B cell (primary cell): ENCODE data around the gene ERCC1. TPM values are rescaled to one million over a fixed set of nuclear protein-coding genes. Genes with fewer than 3 reads are reported as not detected.

Experiments used
- ATAC-seq: fragments of 200-7000 bp; cut with Tn5 transposase; one replicate; pipeline ENCODE4 v1.10.0; 2021; ENCODE audit warnings: low read depth, mild to moderate bottlenecking, moderate number of reproducible peaks, moderate library complexity
- CTCF ChIA-PET: fragments of 350-600 bp; sonication (Branson Sonifier 250); formaldehyde crosslinking; loops from one replicate; lab custom pipeline; 2021; ENCODE audit warnings: antibody characterized with exemption, inconsistent platforms; lab: Charles Lee
- POLR2A ChIA-PET: fragments of 350-600 bp; sonication (Branson Sonifier 250); formaldehyde crosslinking; loops from one replicate; lab custom pipeline; 2021; ENCODE audit warnings: antibody characterized with exemption; lab: Charles Lee
- DNase-seq: peaks from one replicate; pipeline ENCODE4 v3.0.0; 2013
- H2AFZ ChIP-seq: 2 replicates; pipeline ENCODE4 v1.6.1; 2012; ENCODE audit warnings: mild to moderate bottlenecking, low read depth, low read length; ENCODE audit not compliant: insufficient read depth, poor library complexity, severe bottlenecking
- H3K27ac ChIP-seq, 2 donors: 1 replicate in 1 of 2; 2 replicates in 1 of 2; pipeline ENCODE4 v1.5.1; 2012 to 2013; ENCODE audit warnings: low read length in 2 of 2, mild to moderate bottlenecking in 2 of 2, moderate library complexity in 1 of 2
- H3K27me3 ChIP-seq, 4 experiments: fragments of 200-600 bp in 1 of 4; sonication (generic) in 1 of 4; replicated peaks in 1 of 4; 1 replicate in 2 of 4; 2 replicates in 2 of 4; pipeline versions ENCODE4 v1.6.1 to v1.7.0; 2013 to 2016; ENCODE audit warnings: low read length in 3 of 4, mild to moderate bottlenecking in 2 of 4, mixed read lengths in 1 of 4, moderate library complexity in 1 of 4; ENCODE audit not compliant: insufficient read depth in 4 of 4, control insufficient read depth in 3 of 4; ENCODE audit errors: control extremely low read depth in 1 of 4
- H3K36me3 ChIP-seq, 2 experiments: replicated peaks in 1 of 2; 1 replicate in 1 of 2; 2 replicates in 1 of 2; pipeline versions ENCODE4 v1.6.1 to v1.7.1; 2013; ENCODE audit warnings: low read length in 1 of 2; ENCODE audit not compliant: insufficient read depth in 2 of 2, control insufficient read depth in 1 of 2; ENCODE audit errors: control extremely low read depth in 1 of 2, extremely low read depth in 1 of 2
- H3K4me1 ChIP-seq, 2 donors: fragments of 200-600 bp in 1 of 2; sonication (generic) in 1 of 2; 1 replicate in 1 of 2; 2 replicates in 1 of 2; pipeline versions ENCODE4 v1.5.1 to v1.6.1; 2013 to 2017; ENCODE audit warnings: low read length in 2 of 2; ENCODE audit not compliant: control insufficient read depth in 2 of 2, insufficient read depth in 2 of 2
- H3K4me2 ChIP-seq: replicated peaks from 2 replicates; pipeline ENCODE3; 2012; ENCODE audit warnings: mild to moderate bottlenecking, low read depth, low read length; ENCODE audit not compliant: poor library complexity, severe bottlenecking
- H3K4me3 ChIP-seq, 5 experiments: fragments of 200-600 bp in 1 of 5; sonication (generic) in 1 of 5; 1 replicate in 3 of 5; 2 replicates in 2 of 5; pipeline versions ENCODE4 v1.5.1 to v1.7.0; 2011 to 2016; ENCODE audit warnings: low read length in 4 of 5, mild to moderate bottlenecking in 4 of 5, low read depth in 2 of 5, control low read depth in 1 of 5, moderate library complexity in 1 of 5; ENCODE audit not compliant: insufficient read depth in 1 of 5; ENCODE audit errors: control extremely low read depth in 1 of 5, extremely low read depth in 1 of 5
- H3K79me2 ChIP-seq: fragments of 200-600 bp; sonication (generic); one replicate; pipeline ENCODE4 v1.6.0; 2016; ENCODE audit warnings: low read length; ENCODE audit not compliant: control insufficient read depth, insufficient read depth
- H3K9ac ChIP-seq: fragments of 200-600 bp; sonication (generic); 2 replicates; pipeline ENCODE4 v1.6.1; 2017; ENCODE audit warnings: mild to moderate bottlenecking, low read length, moderate library complexity
- H3K9me3 ChIP-seq, 3 donors: one replicate each; pipeline versions ENCODE4 v1.6.1 to v1.7.1; 2013; ENCODE audit warnings: low read length in 2 of 3; ENCODE audit not compliant: control insufficient read depth in 2 of 3, insufficient read depth in 1 of 3; ENCODE audit errors: control extremely low read depth in 1 of 3
- H4K20me1 ChIP-seq: 2 replicates; pipeline ENCODE4 v1.6.0; 2012; ENCODE audit warnings: mild to moderate bottlenecking, low read length; ENCODE audit not compliant: insufficient read depth, control insufficient read depth, poor library complexity, severe bottlenecking
- H3K27ac Mint-ChIP-seq: one replicate; pipeline ENCODE4 v1.8.0; 2021; ENCODE audit warnings: mixed read lengths
- H3K27me3 Mint-ChIP-seq: one replicate; pipeline ENCODE4 v1.8.0; 2021; ENCODE audit warnings: mixed read lengths
- H3K4me1 Mint-ChIP-seq: one replicate; pipeline ENCODE4 v1.8.0; 2021; ENCODE audit warnings: mixed read lengths
- H3K4me3 Mint-ChIP-seq: one replicate; pipeline ENCODE4 v1.8.0; 2021; ENCODE audit warnings: mixed read lengths
- H3K9me3 Mint-ChIP-seq: one replicate; pipeline ENCODE4 v1.8.0; 2022; ENCODE audit warnings: mixed read lengths; ENCODE audit not compliant: insufficient read depth
- EZH2 ChIP-seq: IDR thresholded peaks from 2 replicates; pipeline ENCODE4 v1.6.1; 2012; ENCODE audit warnings: borderline replicate concordance, low read depth, mild to moderate bottlenecking, moderate library complexity, low read length; ENCODE audit not compliant: insufficient read depth, poor library complexity, severe bottlenecking
- WGBS: methylation state at CpG from one replicate; pipeline ENCODE4 v1.1.5; 2013; ENCODE audit warnings: missing lambda C conversion rate; ENCODE audit not compliant: insufficient coverage; 5-methylcytosine and 5-hydroxymethylcytosine counted together
- intact Hi-C: fragments of 100-400 bp; cut with micrococcal nuclease; formaldehyde crosslinking; loops from one replicate; pipeline ENCODE4 v1.10.0; 2022
- polyA plus RNA-seq: library from polyadenylated mRNA; depleted of rRNA; stranded (reverse); fragments of >200 nt; gene quantifications from 2 replicates; pipeline ENCODE4 v1.2.3, GENCODE V29; 2012
- total RNA-seq, 2 donors: library from RNA; stranded (reverse); fragments of 120-200 nt in 1 of 2; gene quantifications; 1 replicate in 1 of 2; 2 replicates in 1 of 2; pipeline versions ENCODE4 v1.2.3 to v1.2.4, GENCODE V29; 2013 to 2022
- TF ChIP-seq, protein P1 (sequence below): fragments of 200-600 bp; IDR thresholded peaks from one replicate; pipeline ENCODE4 v1.8.0; 2022; ENCODE audit warnings: antibody characterized with exemption, mild to moderate bottlenecking

Gene ERCC1
- total and polyA plus RNA-seq, 2 donors (not counting 1 experiment from before 2014, with no cell fraction given): 75.7 to 81.9 TPM

DNA sequence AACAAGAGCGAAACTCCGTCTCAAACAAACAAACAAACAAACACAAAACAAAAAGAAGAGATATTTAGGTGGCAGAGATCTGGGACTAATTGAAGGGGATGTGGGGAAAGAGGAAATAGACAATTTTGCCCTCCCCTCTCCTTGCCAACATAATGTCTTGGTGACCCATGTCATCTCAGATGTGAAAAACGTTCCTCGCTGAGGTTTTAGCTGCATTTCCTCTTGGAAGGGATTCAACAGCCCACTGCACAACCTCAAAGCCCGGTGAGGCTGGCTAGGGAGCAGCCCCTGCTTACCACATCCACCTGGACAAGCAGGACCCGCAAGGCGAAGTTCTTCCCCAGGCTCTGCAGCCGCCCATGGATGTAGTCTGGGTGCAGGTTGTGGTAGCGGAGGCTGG is 4.9 kb downstream of the ERCC1 start:
- 0% methylated on average over 2 of the region's 9 CpGs for WGBS
- Mint-ChIP-seq H3K4me3 (peak overlapping the region; percentile 71), H3K4me1 (peaks cover 43% of the 10 kb centered on the region), H3K27me3 (no peaks in the 10 kb centered on the region), H3K9me3 (no peaks in the 10 kb centered on the region), H3K27ac (peak overlapping the region; percentile 88)
- intact Hi-C loops: loop anchor here (1.0 kb wide), 1 partner anchor 13 kb away; the partner anchor contains the start of gene POLR1G
- Histone ChIP-seq H3K27ac (peak overlapping the region in 1 of 2 donors; percentile 44), H3K79me2 (peaks cover 37% of the 10 kb centered on the region), H3K9me3 (no peaks in the 10 kb centered on the region), H4K20me1 (peaks cover 5% of the 10 kb centered on the region), H3K4me3 (no peak overlapping the region), H3K27me3 (no peaks in the 10 kb centered on the region), H3K9ac (peak overlapping the region; percentile 27), H2AFZ (no peak overlapping the region), H3K4me1 (peaks cover 22 to 46% of the 10 kb centered on the region in 2 donors), H3K36me3 (peaks cover 0 to 36% of the 10 kb centered on the region in 2 experiments), H3K4me2 (peak overlapping the region; percentile 74)
- TF ChIP-seq, protein P1, sequence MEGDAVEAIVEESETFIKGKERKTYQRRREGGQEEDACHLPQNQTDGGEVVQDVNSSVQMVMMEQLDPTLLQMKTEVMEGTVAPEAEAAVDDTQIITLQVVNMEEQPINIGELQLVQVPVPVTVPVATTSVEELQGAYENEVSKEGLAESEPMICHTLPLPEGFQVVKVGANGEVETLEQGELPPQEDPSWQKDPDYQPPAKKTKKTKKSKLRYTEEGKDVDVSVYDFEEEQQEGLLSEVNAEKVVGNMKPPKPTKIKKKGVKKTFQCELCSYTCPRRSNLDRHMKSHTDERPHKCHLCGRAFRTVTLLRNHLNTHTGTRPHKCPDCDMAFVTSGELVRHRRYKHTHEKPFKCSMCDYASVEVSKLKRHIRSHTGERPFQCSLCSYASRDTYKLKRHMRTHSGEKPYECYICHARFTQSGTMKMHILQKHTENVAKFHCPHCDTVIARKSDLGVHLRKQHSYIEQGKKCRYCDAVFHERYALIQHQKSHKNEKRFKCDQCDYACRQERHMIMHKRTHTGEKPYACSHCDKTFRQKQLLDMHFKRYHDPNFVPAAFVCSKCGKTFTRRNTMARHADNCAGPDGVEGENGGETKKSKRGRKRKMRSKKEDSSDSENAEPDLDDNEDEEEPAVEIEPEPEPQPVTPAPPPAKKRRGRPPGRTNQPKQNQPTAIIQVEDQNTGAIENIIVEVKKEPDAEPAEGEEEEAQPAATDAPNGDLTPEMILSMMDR: no peak
- no peak for TF ChIP-seq EZH2
- ATAC-seq: no peak
- POLR2A ChIA-PET: no interaction called here
- no peak for DNase-seq
- CTCF ChIA-PET: interaction anchor here (2.5 kb wide), 1 partner anchor 17 kb away, joined by 8 read pairs; no protein-coding TSS in a partner anchor

DNA sequence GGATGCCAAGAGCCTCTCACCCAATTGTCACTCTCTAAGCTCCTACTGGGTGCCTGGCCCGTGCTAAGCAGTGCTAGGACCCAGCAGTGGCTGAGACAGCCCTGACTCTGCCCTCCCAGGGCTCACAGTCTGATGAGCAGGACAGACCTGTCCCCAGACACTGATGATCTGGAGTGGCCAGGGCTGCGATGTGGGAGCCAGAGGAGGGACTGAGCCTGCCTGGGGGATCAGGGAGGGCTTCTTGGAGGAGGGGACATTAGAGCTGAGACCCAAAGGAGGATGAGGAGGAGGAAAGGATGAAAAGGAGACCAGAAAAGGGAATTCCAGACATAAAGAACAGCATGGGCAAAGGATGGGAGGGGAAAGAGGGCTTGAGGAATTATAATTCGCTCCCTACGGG is 6.6 kb downstream of the ERCC1 start:
- intact Hi-C loops: no loop called here
- Mint-ChIP-seq H3K4me3 (no peak overlapping the region), H3K4me1 (peaks cover 30% of the 10 kb centered on the region), H3K27ac (no peak overlapping the region), H3K27me3 (no peaks in the 10 kb centered on the region), H3K9me3 (no peaks in the 10 kb centered on the region)
- Histone ChIP-seq H2AFZ (no peak overlapping the region), H3K4me3 (no peak overlapping the region), H4K20me1 (peaks cover 4% of the 10 kb centered on the region), H3K9me3 (no peaks in the 10 kb centered on the region), H3K36me3 (peaks cover 3 to 43% of the 10 kb centered on the region in 2 experiments), H3K27me3 (no peaks in the 10 kb centered on the region), H3K27ac (no peak overlapping the region), H3K79me2 (peaks cover 32% of the 10 kb centered on the region), H3K4me2 (no peak overlapping the region), H3K4me1 (peaks cover 15 to 33% of the 10 kb centered on the region in 2 donors), H3K9ac (no peak overlapping the region)
- no peak for TF ChIP-seq EZH2
- TF ChIP-seq, protein P1: no peak
- ATAC-seq (no peak), DNase-seq (no peak)
- CTCF ChIA-PET: interaction anchor here (0.9 kb wide), 1 partner anchor 62 kb away, joined by 4 read pairs; no protein-coding TSS in a partner anchor
- POLR2A ChIA-PET: no interaction called here
- 85% methylated on average over 4 of the region's 4 CpGs for WGBS
